GM12878 (cell line): ENCODE measurements around the gene ASTN1. TPM values are rescaled to one million over a fixed set of nuclear protein-coding genes. Genes with fewer than 3 reads are reported as not detected.

Experiments used
- ATAC-seq: fragments of 200-7000 bp; cut with Tn5 transposase; 3 replicates; pipeline ENCODE4 v1.9.1; 2020; ENCODE audit warnings: mild to moderate bottlenecking, moderate library complexity
- BruUV-seq: library from RNA; stranded (reverse); fragments of 400-500 nt; replicated peaks from 2 replicates; lab custom pipeline; 2021; lab: Mats Ljungman, UMichigan
- CTCF ChIA-PET: fragments of 300-600 bp; sonication (Branson Sonifier 250); formaldehyde crosslinking; extraction: SDS; loops from one replicate; lab custom pipeline; 2021; ENCODE audit warnings: inconsistent platforms; lab: Yijun Ruan, JAX
- POLR2A ChIA-PET: fragments of 350-600 bp; formaldehyde crosslinking; extraction: SDS; loops from one replicate; lab custom pipeline; 2021; ENCODE audit warnings: inconsistent platforms; lab: Charles Lee
- RAD21 ChIA-PET: fragments of 300-600 bp; sonication (Branson Sonifier 250); formaldehyde crosslinking; loops from one replicate; lab custom pipeline; 2023; ENCODE audit warnings: antibody characterized with exemption; ENCODE audit not compliant: unreplicated experiment; lab: Charles Lee
- SMC1A ChIA-PET: fragments of 300-600 bp; sonication (Branson Sonifier 250); formaldehyde crosslinking; loops from one replicate; lab custom pipeline; 2023; ENCODE audit not compliant: unreplicated experiment, uncharacterized antibody; lab: Charles Lee
- DNase-seq: peaks from one replicate; pipeline ENCODE4 v3.0.0-alpha.2; 2011; ENCODE audit warnings: low read depth, low spot score
- FAIRE-seq: peaks from 3 replicates; lab custom pipeline; 2011; peaks lifted over from hg19 to GRCh38; lab: Jason Lieb, UNC
- H2AFZ ChIP-seq: 2 replicates; pipeline ENCODE4 v1.6.0; 2011; ENCODE audit warnings: low read depth, low read length, control low read depth; ENCODE audit not compliant: control insufficient read depth
- H3K27ac ChIP-seq: 2 replicates; pipeline ENCODE4 v1.5.1; 2011; ENCODE audit warnings: control low read depth; ENCODE audit not compliant: control insufficient read depth, insufficient read depth
- H3K27me3 ChIP-seq, 2 experiments: replicated peaks in 1 of 2; 2 replicates each; pipeline versions ENCODE4 v1.6.0 to v1.6.1; 2011; ENCODE audit warnings: low read length in 1 of 2; ENCODE audit not compliant: control insufficient read depth in 2 of 2, insufficient read depth in 2 of 2
- H3K36me3 ChIP-seq, 2 experiments: 2 replicates each; pipeline ENCODE4 v1.5.1; 2011; ENCODE audit warnings: low read length in 1 of 2; ENCODE audit not compliant: control insufficient read depth in 2 of 2, insufficient read depth in 2 of 2
- H3K4me1 ChIP-seq: 2 replicates; pipeline ENCODE4 v1.6.1; 2011; ENCODE audit warnings: mild to moderate bottlenecking, low read length, moderate library complexity, mixed read lengths; ENCODE audit not compliant: control insufficient read depth, insufficient read depth
- H3K4me2 ChIP-seq: 2 replicates; pipeline ENCODE4 v1.6.0; 2011; ENCODE audit warnings: control low read depth; ENCODE audit not compliant: control insufficient read depth, insufficient read depth
- H3K4me3 ChIP-seq: fragments of 200-600 bp; sonication (generic); 2 replicates; pipeline ENCODE4 v1.5.1; 2016
- H3K79me2 ChIP-seq: 2 replicates; pipeline ENCODE4 v1.6.0; 2011; ENCODE audit warnings: low read length; ENCODE audit not compliant: control insufficient read depth, insufficient read depth
- H3K9ac ChIP-seq: 2 replicates; pipeline ENCODE4 v1.8.0; 2011; ENCODE audit warnings: low read length, control low read depth, mixed read lengths; ENCODE audit not compliant: control insufficient read depth, insufficient read depth
- H3K9me3 ChIP-seq: replicated peaks from 3 replicates; pipeline ENCODE4 v1.5.1; 2011; ENCODE audit warnings: mild to moderate bottlenecking, low read length; ENCODE audit not compliant: control insufficient read depth, insufficient read depth
- H4K20me1 ChIP-seq: 2 replicates; pipeline ENCODE4 v1.6.0; 2011; ENCODE audit not compliant: control insufficient read depth, insufficient read depth
- EGR1 ChIP-seq, 2 experiments: IDR thresholded peaks; 1 replicate in 1 of 2; 2 replicates in 1 of 2; pipeline ENCODE4 v1.6.1; 2011 to 2012; ENCODE audit warnings: low read depth in 2 of 2, low read length in 2 of 2, borderline replicate concordance in 1 of 2, mild to moderate bottlenecking in 1 of 2, moderate library complexity in 1 of 2
- GATAD2B ChIP-seq: fragments of 450-650 bp; conservative IDR thresholded peaks from 2 replicates; pipeline ENCODE4 v1.6.1; 2017; ENCODE audit warnings: low read depth, mild to moderate bottlenecking, moderate library complexity
- HCFC1 ChIP-seq: fragments of 150-350 bp; IDR thresholded peaks from 2 replicates; pipeline ENCODE4 v1.6.1; 2014; ENCODE audit warnings: low read length
- JUND ChIP-seq: IDR thresholded peaks from 2 replicates; pipeline ENCODE4 v1.6.1; 2012; ENCODE audit warnings: low read depth, mild to moderate bottlenecking, low read length, improper control_type of control experiment, moderate library complexity
- MTA3 ChIP-seq: IDR thresholded peaks from 2 replicates; pipeline ENCODE4 v1.6.1; 2012; ENCODE audit warnings: low read length, inconsistent platforms, borderline replicate concordance
- PML ChIP-seq: IDR thresholded peaks from 2 replicates; pipeline ENCODE4 v1.6.1; 2012; ENCODE audit warnings: low read length, inconsistent platforms
- RFX5 ChIP-seq: IDR thresholded peaks from 2 replicates; pipeline ENCODE4 v1.6.1; 2011; ENCODE audit warnings: low read depth, low read length, improper control_type of control experiment
- SMAD5 ChIP-seq: IDR thresholded peaks from 2 replicates; pipeline ENCODE4 v1.6.1; 2016; ENCODE audit warnings: antibody characterized with exemption, low read depth
- SMC3 ChIP-seq: IDR thresholded peaks from 2 replicates; pipeline ENCODE4 v1.6.1; 2011; ENCODE audit warnings: low read length, improper control_type of control experiment, borderline replicate concordance
- STAT3 ChIP-seq: IDR thresholded peaks from 2 replicates; pipeline ENCODE4 v1.6.1; 2011; ENCODE audit warnings: low read depth, low read length, improper control_type of control experiment
- ZNF207 ChIP-seq: fragments of 450-650 bp; IDR thresholded peaks from 2 replicates; pipeline ENCODE4 v1.6.1; 2014; ENCODE audit warnings: antibody characterized with exemption, mild to moderate bottlenecking, borderline replicate concordance
- WGBS: methylation state at CpG from one replicate; pipeline ENCODE4 v1.1.6; 2016; ENCODE audit warnings: low lambda C conversion rate; ENCODE audit not compliant: insufficient replicate concordance, insufficient coverage; ENCODE audit errors: missing lambda C conversion rate; 5-methylcytosine and 5-hydroxymethylcytosine counted together
- in situ Hi-C: fragments of 300-500 bp; cut with MboI; formaldehyde crosslinking; loops from 9 replicates; pipeline ENCODE4 v1.14.3; 2018; ENCODE audit warnings: mixed read lengths
- intact Hi-C: fragments of 100-400 bp; cut with micrococcal nuclease; formaldehyde crosslinking; loops from one replicate; pipeline ENCODE4 v1.14.2; 2022; ENCODE audit not compliant: unreplicated experiment
- polyA plus RNA-seq, 11 experiments: library from polyadenylated mRNA; depleted of rRNA in 4 of 11; unstranded in 6 of 11; stranded (reverse) in 5 of 11; fragments of >200 nt; fragmentation: Nextera tagmentation in 4 of 11; fragmentation: Illumina TruSeq in 1 of 11; extraction: Ambion mirVana in 4 of 11; extraction: Trizol in 1 of 11; gene quantifications; 1 replicate in 1 of 11; 2 replicates in 10 of 11; pipeline versions ENCODE4 v1.2.1 to v1.2.3, GENCODE V29; 2011 to 2016; ENCODE audit warnings: inconsistent platforms in 2 of 11, missing spikeins in 2 of 11, low read depth in 1 of 11
- total RNA-seq, 4 experiments: library from RNA; depleted of rRNA in 3 of 4; stranded (reverse); fragments of >200 nt in 3 of 4; fragmentation: Illumina TruSeq in 1 of 4; extraction: Trizol in 1 of 4; gene quantifications; 2 replicates each; pipeline versions ENCODE4 v1.2.1 to v1.2.3, GENCODE V29; 2013 to 2021
- TF ChIP-seq, protein P1 (sequence below): IDR thresholded peaks from 2 replicates; pipeline ENCODE4 v1.6.1; 2012; ENCODE audit warnings: low read depth, low read length, improper control_type of control experiment

The ASTN1 gene
- total and polyA plus RNA-seq, 10 of the 15 experiments (the other 5 are each of a cell fraction or from before 2014, with no cell fraction given) = 0.04 TPM; not detected in 9

- Histone ChIP-seq H3K79me2 (no peaks in the 10 kb centered on the region), H3K36me3 (no peaks in the 10 kb centered on the region), H3K9me3 (no peaks in the 10 kb centered on the region), H3K4me3 (no peak overlapping the region), H3K4me1 (no peaks in the 10 kb centered on the region), H3K27me3 (no peaks in the 10 kb centered on the region; a peak in 1 of 4 replicates), H2AFZ (no peak overlapping the region), H4K20me1 (no peaks in the 10 kb centered on the region), H3K27ac (no peak overlapping the region), H3K9ac (no peak overlapping the region)
- ChIA-PET RAD21 (no interaction called here), POLR2A (interaction anchor here (0.7 kb wide), 1 partner anchor 459 kb away, joined by 4 read pairs; no protein-coding TSS in a partner anchor), SMC1A (interaction anchor here (0.7 kb wide), 1 partner anchor 10 kb away, joined by 4 read pairs; no protein-coding TSS in a partner anchor), CTCF (interaction anchor here (1.0 to 1.5 kb wide), 3 partner anchors 23 to 31 kb away, joined by 3 to 5 read pairs (median 3); no protein-coding TSS in a partner anchor)
- no peak for FAIRE-seq
- no TSS peak for BruUV-seq
- in situ Hi-C loops = no loop called here
- intact Hi-C loops = no loop called here
- TF ChIP-seq RFX5 (no peak), MTA3 (no peak), ZNF207 (no peak)
- TF ChIP-seq, all 136 proteins: peak for 0
- DNase-seq = no peak
- no peak overlapping the region for H3K4me2 ChIP-seq
- WGBS = 39% methylated on average over 5 of the region's 5 CpGs
- no peak for ATAC-seq
Measured at GRCh38 chr1:176926330-176927086, 238.0 kb downstream of the ASTN1 start.

DNA sequence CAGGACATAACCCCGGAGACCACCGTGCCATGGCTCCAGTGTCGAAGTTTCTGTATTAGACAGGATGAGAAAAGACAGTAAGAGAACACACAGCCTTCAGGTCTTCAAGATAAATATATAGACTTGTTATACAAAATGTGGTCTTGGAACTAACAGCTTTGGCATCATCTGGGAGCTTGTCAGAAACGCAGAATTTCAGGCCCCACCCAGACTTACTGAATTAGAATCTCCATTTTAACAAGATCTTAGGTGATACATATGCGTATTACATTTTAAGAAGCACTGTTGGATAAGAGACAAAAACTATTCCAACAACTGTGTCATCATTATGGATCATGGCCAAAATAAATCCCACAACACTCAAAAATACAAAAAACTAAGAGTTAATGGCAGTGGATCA, 239.3 kb downstream of the ASTN1 start:
- Histone ChIP-seq H3K27ac (no peak overlapping the region), H3K36me3 (no peaks in the 10 kb centered on the region), H3K79me2 (no peaks in the 10 kb centered on the region), H3K9me3 (no peaks in the 10 kb centered on the region), H3K4me3 (no peak overlapping the region), H4K20me1 (no peaks in the 10 kb centered on the region), H3K27me3 (no peaks in the 10 kb centered on the region; a peak in 1 of 4 replicates), H3K4me2 (no peak overlapping the region), H3K9ac (no peak overlapping the region), H2AFZ (no peak overlapping the region), H3K4me1 (no peaks in the 10 kb centered on the region)
- ChIA-PET POLR2A (no interaction called here), SMC1A (no interaction called here), CTCF (interaction anchor here (1.2 to 1.5 kb wide), 2 partner anchors 24 to 30 kb away, joined by 3 read pairs; no protein-coding TSS in a partner anchor), RAD21 (no interaction called here)
- FAIRE-seq = no peak
- ATAC-seq = no peak
- intact Hi-C loops (no loop called here), in situ Hi-C loops (no loop called here)
- 44% methylated on average over 5 of the region's 5 CpGs for WGBS
- BruUV-seq = no TSS peak
- TF ChIP-seq HCFC1 (no peak), EGR1 (IDR thresholded peaks at IDR 0.05; ENCODE audit: borderline replicate concordance in 1 of 2, low read depth in 2 of 2, low read length in 2 of 2) (no peak), SMAD5 (no peak), JUND (no peak), STAT3 (no peak), PML (no peak), SMC3 (no peak), GATAD2B (no peak)
- TF ChIP-seq, protein P1, sequence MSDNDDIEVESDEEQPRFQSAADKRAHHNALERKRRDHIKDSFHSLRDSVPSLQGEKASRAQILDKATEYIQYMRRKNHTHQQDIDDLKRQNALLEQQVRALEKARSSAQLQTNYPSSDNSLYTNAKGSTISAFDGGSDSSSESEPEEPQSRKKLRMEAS = no peak
- DNase-seq = no peak
